Gastroesophageal sphincter (tissue), 4 donors: ENCODE results near the gene C10orf62. TPM values are rescaled to one million over a fixed set of nuclear protein-coding genes. Genes with fewer than 3 reads are reported as not detected.
A peak's percentile ranks its signal among the peaks of the same experiment; 100 is the strongest.

Source experiments
- ATAC-seq: fragments of 150-250 bp; one replicate; pipeline ENCODE4 v1.9.1; 2016; ENCODE audit warnings: mild to moderate bottlenecking, moderate library complexity
- H3K27ac ChIP-seq, 4 donors: fragments of 200-600 bp; sonication (generic) in 3 of 4; 1 replicate in 3 of 4; 2 replicates in 1 of 4; pipeline ENCODE4 v1.5.1; 2016 to 2019
- H3K27me3 ChIP-seq: fragments of 200-600 bp; sonication (generic); one replicate; pipeline ENCODE4 v1.5.1; 2019
- H3K36me3 ChIP-seq, 2 donors: fragments of 200-600 bp; sonication (generic); one replicate each; pipeline ENCODE4 v1.5.1; 2019; ENCODE audit warnings: control low read depth in 1 of 2
- H3K4me1 ChIP-seq, 3 donors: fragments of 200-600 bp; sonication (generic); 1 replicate in 2 of 3; 2 replicates in 1 of 3; pipeline ENCODE4 v1.5.1; 2016 to 2019; ENCODE audit warnings: control low read depth in 2 of 3
- H3K4me3 ChIP-seq, 2 donors: fragments of 200-600 bp; sonication (generic); one replicate each; pipeline ENCODE4 v1.5.1; 2019; ENCODE audit warnings: mild to moderate bottlenecking in 1 of 2, moderate library complexity in 1 of 2
- H3K9me3 ChIP-seq, 3 donors: fragments of 200-600 bp; sonication (generic); one replicate each; pipeline ENCODE4 v1.5.1; 2017 to 2019; ENCODE audit warnings: control low read depth in 2 of 3
- EP300 ChIP-seq: sonication (generic); formaldehyde crosslinking; IDR thresholded peaks from one replicate; pipeline ENCODE4 v1.6.1; 2017; ENCODE audit warnings: antibody characterized with exemption, mild to moderate bottlenecking
- POLR2A ChIP-seq, 2 donors: fragments of 450-650 bp; IDR thresholded peaks; one replicate each; pipeline ENCODE4 v1.6.1; 2017; ENCODE audit warnings: antibody characterized with exemption in 2 of 2, mild to moderate bottlenecking in 2 of 2, moderate library complexity in 1 of 2
- POLR2AphosphoS5 ChIP-seq: sonication (generic); formaldehyde crosslinking; IDR thresholded peaks from one replicate; pipeline ENCODE4 v1.6.1; 2017; ENCODE audit warnings: antibody characterized with exemption
- WGBS, 2 donors: methylation state at CpG; one replicate each; pipeline ENCODE4 v1.1.5; 2018; ENCODE audit warnings: low coverage in 1 of 2; 5-methylcytosine and 5-hydroxymethylcytosine counted together
- total RNA-seq, 4 donors: library from RNA; depleted of rRNA; stranded (reverse); fragments of >200 nt; gene quantifications; one replicate each; pipeline ENCODE4 v1.1.0, GENCODE V29; 2016
- TF ChIP-seq, protein P1 (sequence below), 4 experiments: fragments of 200-600 bp in 2 of 4; fragments of 450-650 bp in 2 of 4; sonication (generic) in 1 of 4; IDR thresholded peaks; one replicate each; pipeline ENCODE4 v1.5.1; 2017 to 2019; ENCODE audit warnings: antibody characterized with exemption in 4 of 4, mild to moderate bottlenecking in 2 of 4, moderate library complexity in 2 of 4

Gene C10orf62, protein sequence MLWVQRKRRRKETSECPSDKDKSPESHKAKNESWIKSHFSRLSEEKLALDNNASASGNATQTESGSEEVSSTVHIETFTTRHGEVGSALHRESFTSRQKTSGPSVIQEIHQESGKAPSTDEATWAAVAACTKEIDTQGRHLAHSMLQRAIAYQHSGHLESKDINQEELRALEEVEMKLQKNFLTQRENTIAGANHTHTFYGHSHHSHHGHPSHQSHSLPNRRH
- total RNA-seq, result not detected

DNA sequence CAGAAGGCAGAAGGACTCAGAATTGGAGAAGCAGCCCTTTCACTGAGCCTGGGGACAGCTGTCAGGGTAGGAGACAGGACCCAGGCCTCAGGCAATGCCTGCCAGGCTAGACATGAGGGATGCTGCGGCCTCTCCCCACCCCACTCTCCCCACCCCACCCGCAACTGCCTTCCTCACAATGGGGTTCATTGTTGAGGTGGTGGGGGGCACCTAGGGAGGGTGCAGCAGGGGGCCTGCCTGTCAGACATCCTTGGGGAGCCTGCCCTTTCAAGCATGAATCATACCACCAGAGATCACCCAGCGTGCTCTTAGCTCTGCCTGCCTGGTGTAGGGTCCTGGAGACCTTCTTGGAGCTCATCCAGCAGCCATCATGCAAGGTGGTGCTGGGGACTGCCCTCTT, at the start of gene C10orf62:
TSS of gene C10orf62 (plus strand) at position 243 of the 400 bp plus-strand sequence. CDS start 177 bp downstream, outside the sequence.
- Histone ChIP-seq H3K27ac (no peak within 1 kb of the TSS), H3K9me3 (no peaks in the 10 kb centered on the region), H3K4me1 (peaks cover 0 to 16% (median 5%) of the 10 kb centered on the region in 3 donors), H3K4me3 (no peak within 1 kb of the TSS), H3K27me3 (no peaks in the 10 kb centered on the region), H3K36me3 (no peaks in the 10 kb centered on the region)
- TF ChIP-seq POLR2A (IDR thresholded peaks at IDR 0.05) (no peak), EP300 (no peak), POLR2AphosphoS5 (no peak)
- TF ChIP-seq, protein P1, sequence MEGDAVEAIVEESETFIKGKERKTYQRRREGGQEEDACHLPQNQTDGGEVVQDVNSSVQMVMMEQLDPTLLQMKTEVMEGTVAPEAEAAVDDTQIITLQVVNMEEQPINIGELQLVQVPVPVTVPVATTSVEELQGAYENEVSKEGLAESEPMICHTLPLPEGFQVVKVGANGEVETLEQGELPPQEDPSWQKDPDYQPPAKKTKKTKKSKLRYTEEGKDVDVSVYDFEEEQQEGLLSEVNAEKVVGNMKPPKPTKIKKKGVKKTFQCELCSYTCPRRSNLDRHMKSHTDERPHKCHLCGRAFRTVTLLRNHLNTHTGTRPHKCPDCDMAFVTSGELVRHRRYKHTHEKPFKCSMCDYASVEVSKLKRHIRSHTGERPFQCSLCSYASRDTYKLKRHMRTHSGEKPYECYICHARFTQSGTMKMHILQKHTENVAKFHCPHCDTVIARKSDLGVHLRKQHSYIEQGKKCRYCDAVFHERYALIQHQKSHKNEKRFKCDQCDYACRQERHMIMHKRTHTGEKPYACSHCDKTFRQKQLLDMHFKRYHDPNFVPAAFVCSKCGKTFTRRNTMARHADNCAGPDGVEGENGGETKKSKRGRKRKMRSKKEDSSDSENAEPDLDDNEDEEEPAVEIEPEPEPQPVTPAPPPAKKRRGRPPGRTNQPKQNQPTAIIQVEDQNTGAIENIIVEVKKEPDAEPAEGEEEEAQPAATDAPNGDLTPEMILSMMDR (IDR thresholded peaks at IDR 0.05), result no peak
- WGBS, 2 donors, result no CpG with 5 or more reads among the region's 3 CpGs
- ATAC-seq, result no peak

GRCh38 chr10:97540669-97541500, 48.6 kb upstream of the C10orf62 start:
- Histone ChIP-seq H3K27me3 (no peaks in the 10 kb centered on the region), H3K9me3 (no peaks in the 10 kb centered on the region), H3K4me3 (no peak overlapping the region), H3K4me1 (peaks cover 4 to 49% (median 18%) of the 10 kb centered on the region in 3 donors), H3K36me3 (no peaks in the 10 kb centered on the region), H3K27ac (peak overlapping the region in 3 of 4 donors; percentile 37 to 84 (median 83))
- ATAC-seq, result no peak
- WGBS, 2 donors, result 78 to 80% methylated on average over 2 to 9 of the region's 14 CpGs
- TF ChIP-seq POLR2A (IDR thresholded peaks at IDR 0.05) (no peak), POLR2AphosphoS5 (no peak), EP300 (no peak)
- TF ChIP-seq, protein P1 (IDR thresholded peaks at IDR 0.05), result no peak

DNA sequence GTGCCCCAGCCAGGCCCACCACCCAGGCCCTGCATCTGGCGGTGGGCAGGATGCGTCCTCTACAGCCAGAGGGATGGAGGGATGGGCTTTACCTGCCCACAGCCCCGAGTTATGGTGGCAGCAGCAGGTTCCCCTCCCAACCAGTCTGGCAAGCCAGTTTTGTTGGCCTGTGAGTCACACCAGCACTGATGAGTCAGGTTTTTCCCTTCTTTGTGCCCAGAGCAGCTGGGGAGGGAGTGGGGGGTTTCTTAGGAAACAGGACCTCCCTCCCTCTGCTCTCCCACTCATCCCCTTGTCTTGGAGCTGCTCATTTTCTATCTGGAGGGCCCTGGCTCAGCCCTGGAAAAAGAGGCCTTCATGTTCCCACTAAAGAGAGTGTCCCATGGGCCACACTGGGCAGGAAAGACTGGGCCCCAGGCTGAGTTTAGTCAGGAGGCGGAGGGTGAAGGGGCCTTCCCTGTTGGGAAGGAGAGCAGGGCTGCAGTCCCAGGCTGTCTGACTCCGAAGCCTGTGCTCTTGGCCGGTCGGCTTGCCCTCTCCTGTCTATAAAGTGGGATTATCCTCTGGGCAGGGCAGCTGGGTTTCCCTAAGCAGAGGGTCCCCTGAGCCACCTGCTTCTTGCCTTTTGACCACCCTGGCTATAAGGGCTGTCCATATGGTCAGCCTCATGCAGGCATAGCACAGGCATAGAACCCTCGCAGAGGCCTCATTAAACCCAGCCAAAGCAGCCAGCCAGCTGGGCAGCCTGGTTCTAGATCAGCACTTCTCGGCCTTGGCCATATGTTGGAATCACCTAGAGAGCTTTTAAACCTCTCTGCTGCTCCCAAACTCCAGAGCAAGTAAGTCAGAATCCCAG, 47.1 kb upstream of the C10orf62 start:
- ATAC-seq, result peak; percentile 78
- H3K36me3 ChIP-seq, result no peaks in the 10 kb centered on the region
- H3K4me3 ChIP-seq, result no peak overlapping the region
- H3K4me1 ChIP-seq, result peaks cover 4 to 55% (median 18%) of the 10 kb centered on the region in 3 donors
- H3K27me3 ChIP-seq, result no peaks in the 10 kb centered on the region
- H3K27ac ChIP-seq, result peak overlapping the region; percentile 43 to 89 (median 84)
- TF ChIP-seq POLR2AphosphoS5 (peak; percentile 69), EP300 (no peak)
- 75% methylated on average over 2 of the region's 9 CpGs; no CpG with 5 or more reads in 1 of the 2 donors for WGBS, 2 donors
- H3K9me3 ChIP-seq, result no peaks in the 10 kb centered on the region

- Histone ChIP-seq H3K27me3 (no peaks in the 10 kb centered on the region), H3K4me1 (peaks cover 4 to 62% (median 18%) of the 10 kb centered on the region in 3 donors), H3K9me3 (no peaks in the 10 kb centered on the region), H3K27ac (peak overlapping the region; percentile 43 to 89 (median 84)), H3K36me3 (no peaks in the 10 kb centered on the region), H3K4me3 (no peak overlapping the region)
- WGBS, 2 donors, result 63% methylated on average over 8 of the region's 10 CpGs; no CpG with 5 or more reads in 1 of the 2 donors
- ATAC-seq, result peak; percentile 87
- no peak for TF ChIP-seq EP300
- peak; percentile 70 for TF ChIP-seq POLR2AphosphoS5
These were observed 46.4 kb upstream of the C10orf62 start for GRCh38 chr10:97543025-97543546.

DNA sequence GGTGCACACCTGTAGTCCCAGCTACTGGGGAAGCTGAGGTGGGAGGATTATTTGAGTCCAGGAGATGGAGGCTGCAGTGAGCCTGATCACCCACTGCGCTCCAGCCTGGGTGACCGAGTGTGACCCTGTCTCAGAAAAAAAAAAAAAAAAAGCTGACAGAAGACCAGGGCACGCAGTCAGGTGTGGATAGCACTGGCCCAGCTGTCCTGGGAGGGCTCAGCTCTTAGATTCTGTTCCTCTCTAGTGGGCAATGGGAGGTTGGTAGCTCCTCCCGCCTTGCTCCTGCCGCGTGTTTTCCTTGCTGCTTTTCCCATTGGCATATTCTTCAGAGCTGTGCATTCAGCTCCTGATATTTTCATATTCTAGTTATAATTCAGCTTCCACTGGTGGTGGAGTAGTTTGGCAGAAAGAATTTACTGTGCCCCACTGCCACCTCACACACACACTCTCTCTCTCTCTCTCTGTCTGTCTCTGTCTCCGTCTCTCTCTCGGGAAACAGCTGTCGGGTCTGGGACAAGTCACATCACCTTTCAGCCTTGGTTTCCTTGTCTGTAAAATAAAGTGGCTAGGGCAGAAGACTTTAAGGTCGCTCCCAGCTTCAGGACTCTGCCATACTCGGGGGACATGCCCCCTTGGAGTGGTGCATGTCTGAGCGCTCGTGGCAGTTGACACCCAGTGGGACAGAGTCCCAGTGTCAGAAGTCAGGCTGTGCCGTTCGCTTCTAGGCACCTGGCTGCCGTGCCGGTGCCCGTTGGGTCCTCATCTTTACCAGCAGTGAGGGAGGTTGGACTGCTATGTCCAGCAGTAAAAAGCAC, 42.9 kb upstream of the C10orf62 start:
- H3K4me3 ChIP-seq, result no peak overlapping the region
- TF ChIP-seq, protein P1 (IDR thresholded peaks at IDR 0.05), result no peak
- TF ChIP-seq POLR2AphosphoS5 (no peak), EP300 (no peak), POLR2A (IDR thresholded peaks at IDR 0.05) (no peak)
- no peaks in the 10 kb centered on the region for H3K36me3 ChIP-seq
- no peak for ATAC-seq
- H3K4me1 ChIP-seq, result peaks cover 4 to 65% (median 18%) of the 10 kb centered on the region in 3 donors
- H3K9me3 ChIP-seq, result no peaks in the 10 kb centered on the region
- no peak overlapping the region for H3K27ac ChIP-seq
- WGBS, 2 donors, result 79 to 86% methylated on average over 5 to 10 of the region's 18 CpGs
- no peaks in the 10 kb centered on the region for H3K27me3 ChIP-seq
